IMR-90 (cell line): ENCODE measurements around the gene BET1. TPM values are rescaled to one million over a fixed set of nuclear protein-coding genes. Genes with fewer than 3 reads are reported as not detected.

ENCODE experiments used
- ATAC-seq: fragments of 200-7000 bp; cut with Tn5 transposase; 2 replicates; pipeline ENCODE4 v1.9.1; 2020; ENCODE audit warnings: low read depth, mild to moderate bottlenecking, moderate library complexity
- BruUV-seq: library from RNA; stranded (reverse); fragments of 400-500 nt; replicated peaks from 2 replicates; lab custom pipeline; 2021; lab: Mats Ljungman, UMichigan
- CTCF ChIA-PET: fragments of 300-600 bp; formaldehyde crosslinking; extraction: SDS; loops from one replicate; lab custom pipeline; 2021; ENCODE audit warnings: antibody characterized with exemption; lab: Yijun Ruan, JAX
- POLR2A ChIA-PET: fragments of 300-600 bp; sonication (Branson Sonifier 250); formaldehyde crosslinking; loops from one replicate; lab custom pipeline; 2022; ENCODE audit warnings: antibody characterized with exemption; ENCODE audit not compliant: unreplicated experiment; lab: Charles Lee
- DNase-seq: peaks from one replicate; pipeline ENCODE4 v3.0.0; 2013
- H2AFZ ChIP-seq: replicated peaks from 2 replicates; pipeline ENCODE3; 2013; ENCODE audit warnings: low read length, mild to moderate bottlenecking; ENCODE audit not compliant: poor library complexity
- H2AK5ac ChIP-seq: 2 replicates; pipeline ENCODE4 v1.6.1; 2013; ENCODE audit warnings: low read depth, low read length, inconsistent platforms
- H2AK9ac ChIP-seq: replicated peaks from 2 replicates; pipeline ENCODE3; 2013; ENCODE audit warnings: mild to moderate bottlenecking, low read depth, low read length, moderate library complexity; ENCODE audit not compliant: poor library complexity
- H2BK120ac ChIP-seq: 2 replicates; pipeline ENCODE4 v1.6.1; 2013; ENCODE audit warnings: low read depth, low read length, inconsistent platforms
- H2BK15ac ChIP-seq: 3 replicates; pipeline ENCODE4 v1.6.1; 2013; ENCODE audit warnings: low read depth, low read length, inconsistent platforms
- H2BK20ac ChIP-seq: 2 replicates; pipeline ENCODE4 v1.6.1; 2013; ENCODE audit warnings: low read depth, mild to moderate bottlenecking, inconsistent platforms, low read length, moderate library complexity
- H2BK5ac ChIP-seq: 2 replicates; pipeline ENCODE4 v1.6.1; 2013; ENCODE audit warnings: mild to moderate bottlenecking, low read depth, low read length, inconsistent platforms; ENCODE audit not compliant: poor library complexity, severe bottlenecking
- H3K14ac ChIP-seq: replicated peaks from 2 replicates; pipeline ENCODE4 v1.6.1; 2013; ENCODE audit warnings: low read depth, low read length, inconsistent platforms
- H3K18ac ChIP-seq: 2 replicates; pipeline ENCODE4 v1.6.1; 2013; ENCODE audit warnings: low read depth, low read length, control low read depth
- H3K23ac ChIP-seq: 2 replicates; pipeline ENCODE4 v1.6.1; 2013; ENCODE audit warnings: low read depth, low read length, inconsistent platforms
- H3K27ac ChIP-seq: 2 replicates; pipeline ENCODE4 v1.5.1; 2013; ENCODE audit warnings: mild to moderate bottlenecking, control low read depth, low read length; ENCODE audit not compliant: insufficient read depth
- H3K27me3 ChIP-seq: 2 replicates; pipeline ENCODE4 v1.6.1; 2013; ENCODE audit warnings: low read length; ENCODE audit not compliant: control insufficient read depth, insufficient read depth
- H3K36me3 ChIP-seq: 2 replicates; pipeline ENCODE4 v1.6.1; 2013; ENCODE audit warnings: low read length, mixed read lengths; ENCODE audit not compliant: control insufficient read depth, insufficient read depth
- H3K4ac ChIP-seq: 2 replicates; pipeline ENCODE4 v1.6.1; 2013; ENCODE audit warnings: low read depth, low read length, inconsistent platforms
- H3K4me1 ChIP-seq: 2 replicates; pipeline ENCODE4 v1.6.1; 2013; ENCODE audit warnings: low read length, mixed read lengths; ENCODE audit not compliant: control insufficient read depth, insufficient read depth
- H3K4me2 ChIP-seq: 2 replicates; pipeline ENCODE4 v1.6.1; 2013; ENCODE audit warnings: low read depth, mild to moderate bottlenecking, control low read depth, low read length, moderate library complexity
- H3K4me3 ChIP-seq: 2 replicates; pipeline ENCODE4 v1.5.1; 2013; ENCODE audit warnings: low read depth, mild to moderate bottlenecking, control low read depth, low read length, moderate library complexity; ENCODE audit not compliant: insufficient read depth
- H3K56ac ChIP-seq: 2 replicates; pipeline ENCODE4 v1.6.1; 2013; ENCODE audit warnings: low read length, inconsistent platforms; ENCODE audit not compliant: insufficient read depth; ENCODE audit errors: extremely low read depth
- H3K79me1 ChIP-seq, 2 experiments: 2 replicates each; pipeline ENCODE4 v1.6.1; 2013; ENCODE audit warnings: low read length in 2 of 2, inconsistent platforms in 1 of 2, low read depth in 1 of 2
- H3K9ac ChIP-seq: 2 replicates; pipeline ENCODE4 v1.6.1; 2013; ENCODE audit warnings: low read depth, low read length, control low read depth
- H3K9me1 ChIP-seq: 2 replicates; pipeline ENCODE4 v1.6.1; 2013; ENCODE audit warnings: low read length, inconsistent platforms; ENCODE audit not compliant: insufficient read depth
- H3K9me3 ChIP-seq: 2 replicates; pipeline ENCODE4 v1.6.1; 2013; ENCODE audit warnings: low read length; ENCODE audit not compliant: control insufficient read depth, insufficient read depth
- H4K20me1 ChIP-seq: 2 replicates; pipeline ENCODE4 v1.6.1; 2013; ENCODE audit warnings: low read length, inconsistent platforms; ENCODE audit not compliant: insufficient read depth
- H4K5ac ChIP-seq: 2 replicates; pipeline ENCODE4 v1.6.1; 2013; ENCODE audit warnings: mild to moderate bottlenecking, low read depth, low read length, control low read depth
- H4K8ac ChIP-seq, 2 experiments: 2 replicates each; pipeline ENCODE4 v1.6.1; 2013; ENCODE audit warnings: low read depth in 2 of 2, low read length in 2 of 2, control low read depth in 1 of 2, inconsistent platforms in 1 of 2
- H4K91ac ChIP-seq: 2 replicates; pipeline ENCODE4 v1.6.1; 2013; ENCODE audit warnings: low read depth, low read length, inconsistent platforms; ENCODE audit not compliant: insufficient read depth
- CHD1 ChIP-seq: IDR thresholded peaks from 2 replicates; pipeline ENCODE4 v1.6.1; 2012; ENCODE audit warnings: low read depth, low read length, improper control_type of control experiment
- FOS ChIP-seq: fragments of 150-350 bp; IDR thresholded peaks from 2 replicates; pipeline ENCODE4 v1.6.1; 2016; ENCODE audit warnings: low read depth, low read length
- MAZ ChIP-seq: IDR thresholded peaks from 2 replicates; pipeline ENCODE4 v1.6.1; 2012; ENCODE audit warnings: low read depth, mild to moderate bottlenecking, low read length, improper control_type of control experiment, moderate library complexity, borderline replicate concordance
- dilution Hi-C: fragments of 300-500 bp; cut with HindIII; formaldehyde crosslinking; loops from one replicate; pipeline ENCODE4 v1.14.3; 2018; ENCODE audit warnings: low sequenced_read_pairs; ENCODE audit not compliant: unreplicated experiment
- in situ Hi-C: fragments of 300-500 bp; cut with MboI; formaldehyde crosslinking; loops from 3 replicates; pipeline ENCODE4 v1.14.3; 2019; ENCODE audit warnings: low sequenced_read_pairs, inconsistent platforms, mixed read lengths
- intact Hi-C: fragments of 100-400 bp; cut with micrococcal nuclease; formaldehyde crosslinking; loops from 2 replicates; pipeline ENCODE4 v1.10.0; 2022
- polyA plus RNA-seq, 3 experiments: library from polyadenylated mRNA; depleted of rRNA; stranded (reverse); fragments of >200 nt; gene quantifications; 2 replicates each; pipeline ENCODE4 v1.2.3, GENCODE V29; 2012; ENCODE audit warnings: low replicate concordance in 1 of 3
- total RNA-seq: library from RNA; depleted of rRNA; stranded (reverse); fragments of >200 nt; gene quantifications from 2 replicates; pipeline ENCODE4 v1.2.3, GENCODE V29; 2012
- TF ChIP-seq, protein P1 (sequence below): conservative IDR thresholded peaks from 2 replicates; pipeline ENCODE4 v1.5.1; 2012; ENCODE audit warnings: mild to moderate bottlenecking, low read depth, low read length, improper control_type of control experiment
- TF ChIP-seq, protein P2 (sequence below): fragments of 150-350 bp; IDR thresholded peaks from 2 replicates; pipeline ENCODE4 v1.6.1; 2016; ENCODE audit warnings: low read depth, mild to moderate bottlenecking, low read length, moderate library complexity, borderline replicate concordance

Gene BET1
- total and polyA plus RNA-seq, 2 of the 4 experiments (the other 2 are of a cell fraction) = 9.9 to 33.2 TPM

DNA sequence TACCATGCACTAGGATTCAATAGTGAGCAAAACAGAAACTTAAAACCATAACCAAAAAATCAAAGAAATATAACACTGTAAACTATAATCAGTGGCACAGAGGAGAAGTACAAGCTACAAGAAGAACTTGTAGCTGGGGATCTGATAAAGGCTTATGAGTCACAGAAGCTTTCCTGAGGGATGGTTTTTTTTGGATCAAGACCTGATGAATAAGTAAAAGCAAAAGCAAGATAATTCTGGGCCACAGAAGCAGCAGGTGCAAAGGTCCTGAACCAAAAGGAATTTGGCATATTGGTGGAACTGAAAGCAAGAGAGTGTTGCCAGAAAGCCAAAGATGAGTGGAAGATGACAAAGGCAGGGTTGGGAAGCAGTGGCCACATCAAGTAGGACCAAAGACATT lies 37.4 kb upstream of the BET1 start:
- H2BK20ac ChIP-seq = no peak overlapping the region
- no peak overlapping the region for H2AK5ac ChIP-seq
- H3K9ac ChIP-seq = no peak overlapping the region
- DNase-seq = peak; percentile 84
- no peak overlapping the region for H4K8ac ChIP-seq
- no peak overlapping the region for H2BK120ac ChIP-seq
- peaks cover 2% of the 10 kb centered on the region; the same call in 1 of the 2 replicates for H3K4me1 ChIP-seq
- no peak overlapping the region for H3K14ac ChIP-seq
- no peaks in the 10 kb centered on the region for H4K20me1 ChIP-seq
- ChIA-PET POLR2A (no interaction called here), CTCF (no interaction called here)
- in situ Hi-C loops = no loop called here
- no peak overlapping the region for H3K4me2 ChIP-seq
- H4K91ac ChIP-seq = no peak overlapping the region
- no peak for TF ChIP-seq CHD1
- TF ChIP-seq, protein P1, sequence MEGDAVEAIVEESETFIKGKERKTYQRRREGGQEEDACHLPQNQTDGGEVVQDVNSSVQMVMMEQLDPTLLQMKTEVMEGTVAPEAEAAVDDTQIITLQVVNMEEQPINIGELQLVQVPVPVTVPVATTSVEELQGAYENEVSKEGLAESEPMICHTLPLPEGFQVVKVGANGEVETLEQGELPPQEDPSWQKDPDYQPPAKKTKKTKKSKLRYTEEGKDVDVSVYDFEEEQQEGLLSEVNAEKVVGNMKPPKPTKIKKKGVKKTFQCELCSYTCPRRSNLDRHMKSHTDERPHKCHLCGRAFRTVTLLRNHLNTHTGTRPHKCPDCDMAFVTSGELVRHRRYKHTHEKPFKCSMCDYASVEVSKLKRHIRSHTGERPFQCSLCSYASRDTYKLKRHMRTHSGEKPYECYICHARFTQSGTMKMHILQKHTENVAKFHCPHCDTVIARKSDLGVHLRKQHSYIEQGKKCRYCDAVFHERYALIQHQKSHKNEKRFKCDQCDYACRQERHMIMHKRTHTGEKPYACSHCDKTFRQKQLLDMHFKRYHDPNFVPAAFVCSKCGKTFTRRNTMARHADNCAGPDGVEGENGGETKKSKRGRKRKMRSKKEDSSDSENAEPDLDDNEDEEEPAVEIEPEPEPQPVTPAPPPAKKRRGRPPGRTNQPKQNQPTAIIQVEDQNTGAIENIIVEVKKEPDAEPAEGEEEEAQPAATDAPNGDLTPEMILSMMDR = no peak
- TF ChIP-seq FOS = no peak
- no peak for TF ChIP-seq MAZ
- TF ChIP-seq, protein P2, sequence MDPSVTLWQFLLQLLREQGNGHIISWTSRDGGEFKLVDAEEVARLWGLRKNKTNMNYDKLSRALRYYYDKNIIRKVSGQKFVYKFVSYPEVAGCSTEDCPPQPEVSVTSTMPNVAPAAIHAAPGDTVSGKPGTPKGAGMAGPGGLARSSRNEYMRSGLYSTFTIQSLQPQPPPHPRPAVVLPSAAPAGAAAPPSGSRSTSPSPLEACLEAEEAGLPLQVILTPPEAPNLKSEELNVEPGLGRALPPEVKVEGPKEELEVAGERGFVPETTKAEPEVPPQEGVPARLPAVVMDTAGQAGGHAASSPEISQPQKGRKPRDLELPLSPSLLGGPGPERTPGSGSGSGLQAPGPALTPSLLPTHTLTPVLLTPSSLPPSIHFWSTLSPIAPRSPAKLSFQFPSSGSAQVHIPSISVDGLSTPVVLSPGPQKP = no peak
- H3K9me3 ChIP-seq = no peaks in the 10 kb centered on the region
- H3K18ac ChIP-seq = no peak overlapping the region
- H3K79me1 ChIP-seq = no peaks in the 10 kb centered on the region
- no peak overlapping the region for H3K4me3 ChIP-seq
- peak; percentile 59 for ATAC-seq
- no peak overlapping the region for H3K23ac ChIP-seq
- no TSS peak for BruUV-seq
- no peak overlapping the region for H3K4ac ChIP-seq
- dilution Hi-C loops = no loop called here
- no peaks in the 10 kb centered on the region for H3K9me1 ChIP-seq
- intact Hi-C loops = no loop called here
- no peak overlapping the region for H4K5ac ChIP-seq
- H2AK9ac ChIP-seq = no peak overlapping the region
- H3K56ac ChIP-seq = no peak overlapping the region
- H2BK5ac ChIP-seq = no peak overlapping the region
- no peak overlapping the region for H2AFZ ChIP-seq
- H3K27ac ChIP-seq = no peak overlapping the region
- no peak overlapping the region for H2BK15ac ChIP-seq
- peaks cover 9% of the 10 kb centered on the region; the same call in 1 of the 2 replicates for H3K27me3 ChIP-seq
- H3K36me3 ChIP-seq = no peaks in the 10 kb centered on the region
